Stimulated activated CD8-positive, alpha-beta memory T cell treated with anti-CD3 and anti-CD28 coated beads, Interleukin-15, amount 100 ng/mL, for 4 hours (primary cell): Measurements from ENCODE around the gene SLC25A47.

Experiments
- DNase-seq, 2 donors: peaks; one replicate each; pipeline ENCODE4 v3.0.0-alpha.2; 2020; ENCODE audit warnings: low read depth in 2 of 2

SLC25A47 gene

GRCh38 chr14:100348253-100348729, 25.2 kb downstream of the SLC25A47 start:
- DNase-seq, result no peak

GRCh38 chr14:100348784-100349685, 25.9 kb downstream of the SLC25A47 start:
- no peak for DNase-seq

- no peak for DNase-seq
Measured at GRCh38 chr14:100350276-100350926, 27.3 kb downstream of the SLC25A47 start.

DNA sequence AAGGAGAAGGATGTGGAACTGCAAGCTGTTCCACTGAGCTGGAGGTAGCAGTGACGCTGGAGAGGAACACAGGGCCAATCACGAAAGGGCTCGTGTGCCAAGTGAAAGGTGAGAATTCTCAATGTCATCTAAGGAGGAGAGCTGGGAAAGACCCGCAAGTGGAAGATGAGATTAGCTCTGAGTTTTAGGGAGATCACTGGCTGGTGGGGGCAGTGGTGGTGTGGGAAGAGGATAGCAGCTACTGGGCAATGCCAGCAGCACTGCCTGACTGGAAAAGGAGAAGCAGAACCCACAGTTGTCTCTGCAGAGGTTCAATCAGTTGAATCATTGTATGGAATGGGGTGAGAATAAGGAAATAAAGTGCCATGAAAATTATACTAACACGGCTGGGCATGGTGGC, 27.8 kb downstream of the SLC25A47 start:
- no peak for DNase-seq

- DNase-seq, result no peak
Measured at GRCh38 chr14:100358396-100358795, 35.3 kb downstream of the SLC25A47 start.

GRCh38 chr14:100359111-100359510, 36.0 kb downstream of the SLC25A47 start:
- DNase-seq, result no peak

DNA sequence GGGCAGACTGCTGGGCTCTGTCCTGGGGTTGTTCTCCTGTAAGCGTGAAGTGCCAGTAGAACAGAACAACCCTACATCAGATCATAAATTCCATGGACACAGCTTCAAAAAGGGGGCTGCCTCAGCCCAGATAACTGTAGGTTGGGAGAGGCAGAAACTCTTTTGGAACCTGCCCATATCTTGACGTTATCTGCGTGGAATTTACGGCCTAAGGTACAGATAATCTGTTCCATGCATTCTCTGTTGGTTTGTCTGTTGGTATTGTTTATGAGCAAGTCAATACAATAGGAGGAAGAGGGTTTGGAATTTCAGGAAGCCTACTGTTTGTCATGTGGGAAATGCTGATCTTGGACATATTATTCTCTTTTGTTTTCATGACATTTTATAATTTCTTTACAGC, 36.7 kb downstream of the SLC25A47 start:
- DNase-seq, result no peak

DNA sequence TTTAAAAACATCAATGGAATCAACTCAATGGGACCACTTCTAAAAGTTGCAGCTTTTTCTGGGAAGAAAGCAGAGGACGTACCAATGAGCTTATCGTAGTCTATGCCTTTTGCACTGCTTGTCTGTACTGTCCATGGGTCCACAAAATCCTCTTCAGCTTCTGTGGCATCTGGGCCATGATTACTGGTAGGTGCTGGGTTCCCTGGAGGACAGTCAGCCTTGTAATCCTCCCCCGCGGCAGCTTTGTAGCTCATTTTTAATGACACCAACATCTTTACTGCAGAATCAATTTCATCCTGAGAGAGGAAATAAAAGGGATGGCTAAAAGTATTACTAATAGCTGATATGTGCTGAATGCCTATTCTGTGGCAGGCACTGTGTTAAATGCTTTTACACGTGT, 38.5 kb downstream of the SLC25A47 start:
- DNase-seq, result no peak

- DNase-seq, result no peak
Measured at GRCh38 chr14:100362311-100362927, 39.3 kb downstream of the SLC25A47 start.

DNA sequence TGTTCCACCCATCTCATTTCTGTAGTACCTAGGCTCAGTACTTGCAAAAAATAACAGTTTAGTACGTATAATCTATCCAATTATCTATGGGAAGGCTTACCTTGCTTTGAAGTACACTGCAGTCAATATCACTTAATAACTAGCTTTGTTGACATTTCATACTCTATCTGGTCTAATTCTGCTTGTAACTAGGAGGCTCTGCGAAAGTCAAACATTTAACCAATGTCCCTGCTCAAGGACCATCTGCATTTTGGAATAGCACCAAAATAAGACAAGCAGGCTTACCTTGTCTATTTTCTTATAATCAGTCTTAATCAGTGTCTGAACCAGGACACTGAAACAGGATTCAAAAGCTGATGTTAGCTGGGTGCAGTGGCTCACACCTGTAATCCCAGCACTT, 39.9 kb downstream of the SLC25A47 start:
- DNase-seq, result no peak

DNA sequence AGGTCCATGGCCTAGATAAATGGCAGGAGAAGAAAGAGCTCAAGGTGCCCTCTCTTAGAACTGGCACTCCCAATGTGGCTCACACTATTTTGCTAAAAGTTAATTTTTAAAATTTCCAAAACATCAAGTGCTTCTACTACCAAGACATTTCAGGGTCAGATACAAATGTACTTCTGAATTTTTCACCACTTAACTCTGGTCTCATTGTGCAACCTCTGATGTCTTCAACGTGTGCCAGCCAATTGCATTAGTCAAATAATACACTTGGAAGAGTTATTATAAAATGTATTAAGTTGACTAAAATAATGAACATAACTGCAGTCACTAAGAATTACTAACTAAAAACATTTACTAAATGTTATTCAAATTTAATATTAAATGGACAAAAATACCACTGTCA, 41.3 kb downstream of the SLC25A47 start:
- no peak for DNase-seq

DNA sequence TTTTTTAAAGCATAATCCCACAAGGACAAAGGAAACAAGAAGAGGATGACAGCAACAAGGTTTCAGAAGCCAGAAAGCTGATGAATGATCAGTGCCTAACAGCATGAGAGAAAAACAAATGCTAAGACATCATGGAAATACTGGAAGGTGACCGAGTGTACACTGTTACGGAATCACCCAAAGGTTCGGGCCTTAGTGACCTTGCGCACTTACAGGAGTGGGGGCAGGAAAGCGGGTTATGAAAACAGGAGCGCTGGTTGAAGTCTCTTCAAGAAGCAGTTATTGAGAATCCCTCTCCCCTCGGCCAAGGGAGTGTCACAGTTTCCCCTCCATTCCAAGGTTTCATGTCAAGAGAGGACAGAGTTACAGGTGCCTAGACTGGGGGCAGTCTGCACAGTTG, 42.6 kb downstream of the SLC25A47 start:
- no peak for DNase-seq

DNA sequence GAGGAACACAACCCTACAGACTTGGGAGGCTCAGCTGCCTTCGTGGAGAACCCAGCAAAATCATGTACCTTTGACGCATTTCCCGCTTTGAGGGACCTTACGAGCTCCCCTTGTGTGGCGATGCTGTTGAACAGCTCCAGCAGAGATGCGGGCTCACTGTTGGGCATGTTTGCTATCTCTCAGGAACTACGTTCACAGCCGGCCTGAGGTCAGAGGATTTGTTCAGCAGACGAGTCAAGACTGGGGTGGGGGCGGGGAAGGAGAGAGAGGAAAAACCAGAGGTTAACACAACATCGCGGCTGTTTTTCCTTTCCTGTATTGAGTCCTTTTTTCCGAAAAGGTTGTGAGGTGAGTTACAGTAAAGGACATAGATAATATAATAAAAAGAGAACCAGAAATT, 45.9 kb downstream of the SLC25A47 start:
- no peak for DNase-seq

- DNase-seq, result no peak
Measured at GRCh38 chr14:100370003-100370402, 46.9 kb downstream of the SLC25A47 start.

DNA sequence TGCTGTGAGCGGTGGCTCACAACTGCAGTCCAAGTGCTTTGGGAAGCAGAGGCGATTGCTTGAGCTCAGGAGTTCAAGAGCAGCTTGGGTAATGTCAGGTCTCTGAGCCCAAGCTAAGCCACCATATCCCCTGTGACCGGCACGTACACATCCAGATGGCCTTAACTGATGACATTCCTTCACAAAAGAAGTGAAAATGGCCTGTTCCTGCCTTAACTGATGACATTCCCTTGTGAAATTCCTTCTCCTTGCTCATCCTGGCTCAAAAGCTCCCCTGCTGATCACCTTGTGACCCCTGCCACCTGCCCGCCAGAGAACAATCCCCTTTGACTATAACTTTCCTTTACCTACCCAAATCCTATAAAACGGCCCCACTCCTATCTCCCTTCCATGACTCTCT, 48.6 kb downstream of the SLC25A47 start:
- no peak for DNase-seq

- DNase-seq, result no peak
Measured at GRCh38 chr14:100372357-100373048, 49.4 kb downstream of the SLC25A47 start.

DNA sequence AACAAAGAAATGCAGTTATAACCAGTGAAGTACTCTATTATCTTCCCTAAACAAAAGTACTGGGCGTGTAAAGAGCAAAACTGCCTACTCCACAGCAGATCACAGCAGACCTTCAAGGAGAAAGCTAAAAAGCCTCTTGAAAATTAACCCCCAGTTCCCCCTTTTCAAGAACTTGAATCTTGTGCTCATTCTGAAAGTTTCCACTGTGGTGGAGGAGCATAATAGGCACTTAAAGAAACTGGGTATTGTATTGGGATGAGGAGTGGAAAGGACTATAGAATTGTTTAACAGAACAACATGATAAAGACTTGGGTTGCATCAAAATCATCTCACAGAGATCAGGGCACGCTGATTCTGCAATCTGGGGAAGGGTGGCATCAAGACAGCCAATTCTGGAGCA, 51.1 kb downstream of the SLC25A47 start:
- DNase-seq, result no peak

DNA sequence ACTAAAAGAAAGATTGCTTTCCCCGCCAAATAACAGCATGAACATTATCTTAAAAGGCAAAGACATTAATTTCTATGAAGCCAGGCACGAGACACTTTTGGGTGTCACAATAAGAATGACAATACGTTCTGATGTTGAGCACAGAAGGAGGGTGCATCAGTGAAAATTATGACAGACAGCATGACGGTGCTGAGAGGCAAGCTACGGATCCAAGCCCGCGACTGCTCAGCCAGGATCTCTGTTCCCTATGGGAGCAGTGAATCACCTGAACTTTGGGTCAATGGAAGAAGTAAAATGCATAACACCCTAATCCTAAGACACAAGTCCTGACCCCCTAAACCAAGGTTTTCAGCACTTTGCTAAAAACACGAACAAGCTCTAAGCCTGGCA, 51.7 kb downstream of the SLC25A47 start:
- DNase-seq, result no peak

DNA sequence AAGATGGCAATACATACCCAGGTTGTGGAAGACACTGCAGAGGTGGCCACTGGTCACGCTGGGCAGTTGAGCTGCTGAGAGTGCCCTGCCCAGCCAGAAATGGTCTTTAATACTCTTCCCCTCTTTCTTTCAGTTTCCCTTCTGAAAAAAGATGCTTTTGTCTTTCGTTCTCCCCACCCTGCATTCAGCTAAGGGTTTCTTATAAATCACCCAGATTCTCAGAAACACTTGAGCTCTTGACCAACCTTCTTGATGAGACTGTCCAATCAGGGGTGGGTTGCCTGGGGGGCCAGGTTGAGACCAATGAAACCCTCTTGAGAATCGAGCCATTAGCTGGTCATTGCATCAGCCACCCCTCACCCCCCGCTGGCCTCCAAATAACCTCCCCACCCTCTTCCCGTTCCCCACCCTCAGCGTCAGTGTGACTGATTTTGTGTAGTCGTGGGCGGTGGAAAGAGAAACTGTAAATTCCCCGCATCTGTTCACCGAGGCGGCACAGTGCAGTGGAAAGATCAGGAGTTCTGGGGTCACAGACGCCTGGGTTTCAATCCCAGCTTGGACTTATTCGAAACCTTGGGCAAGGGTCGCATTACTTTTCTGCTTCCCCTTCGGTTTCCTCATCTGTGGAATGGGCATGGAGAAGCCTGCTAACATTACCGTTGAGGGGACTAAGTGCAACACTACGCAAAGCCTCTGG, 52.3 kb downstream of the SLC25A47 start:
- peak; percentile 55 to 76 for DNase-seq

DNA sequence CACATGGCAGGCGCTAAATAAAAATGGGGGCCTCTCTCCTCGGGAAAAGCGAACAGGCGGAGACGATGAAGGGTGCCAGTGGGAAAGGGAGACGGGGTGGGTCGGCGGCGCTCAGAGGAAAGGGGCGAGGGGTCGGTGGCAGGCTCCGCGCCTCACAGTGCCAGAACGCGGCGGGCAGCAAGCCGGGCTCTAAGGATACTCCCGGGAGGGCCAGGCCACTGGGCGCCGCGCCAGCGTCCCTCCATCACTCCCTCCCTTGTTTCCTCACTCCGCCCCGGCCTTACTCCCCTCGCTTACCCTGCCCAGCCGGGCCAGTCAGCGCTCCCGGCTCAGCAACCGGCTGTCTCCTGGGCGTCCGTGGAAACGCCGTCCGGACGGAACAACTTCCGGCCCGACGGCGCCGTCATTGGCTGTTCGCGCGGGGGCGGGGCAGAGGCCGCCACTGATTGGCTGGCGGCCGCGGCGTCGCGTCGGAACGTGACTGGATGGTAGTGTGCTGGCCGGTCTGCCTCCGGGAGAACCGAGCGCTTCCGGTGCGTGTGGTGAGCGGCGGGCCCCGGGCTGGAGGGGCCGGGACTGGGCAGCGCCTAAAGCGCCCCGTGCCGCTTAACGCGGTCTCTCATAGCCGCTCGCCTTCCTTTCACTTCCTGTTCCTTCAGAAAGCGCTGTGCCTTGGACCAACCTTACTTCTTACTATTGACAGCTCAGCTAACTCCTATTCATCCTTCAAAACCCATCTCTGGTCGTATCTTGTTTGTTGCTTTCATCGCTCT, 53.0 kb downstream of the SLC25A47 start, which contains the start of gene WDR25:
Gene WDR25, plus strand, starts transcription at position 523 of the 773 bp plus-strand sequence.
- DNase-seq, result peak; percentile 83 to 87
